ENCODE results near the gene NELFA. TPM values are rescaled to one million over a fixed set of nuclear protein-coding genes. Genes with fewer than 3 reads are reported as not detected.
A peak's percentile ranks its signal among the peaks of the same experiment; 100 is the strongest.
"Not testable (repeated sequence)": the region's sequence is repeated elsewhere in the genome, so short reads cannot be mapped to it uniquely, and the experiment has no call there.

Gene NELFA
- total and polyA plus RNA-seq, 8 donors: 13.6 to 30.9 (median 19.1) TPM

- ATAC-seq: peak; percentile 45 to 70 (median 57)
- intact Hi-C loops (cut with DNase I): no loop called here
- no peaks in the 10 kb centered on the region for H3K27me3 ChIP-seq
- TF ChIP-seq, protein P1, sequence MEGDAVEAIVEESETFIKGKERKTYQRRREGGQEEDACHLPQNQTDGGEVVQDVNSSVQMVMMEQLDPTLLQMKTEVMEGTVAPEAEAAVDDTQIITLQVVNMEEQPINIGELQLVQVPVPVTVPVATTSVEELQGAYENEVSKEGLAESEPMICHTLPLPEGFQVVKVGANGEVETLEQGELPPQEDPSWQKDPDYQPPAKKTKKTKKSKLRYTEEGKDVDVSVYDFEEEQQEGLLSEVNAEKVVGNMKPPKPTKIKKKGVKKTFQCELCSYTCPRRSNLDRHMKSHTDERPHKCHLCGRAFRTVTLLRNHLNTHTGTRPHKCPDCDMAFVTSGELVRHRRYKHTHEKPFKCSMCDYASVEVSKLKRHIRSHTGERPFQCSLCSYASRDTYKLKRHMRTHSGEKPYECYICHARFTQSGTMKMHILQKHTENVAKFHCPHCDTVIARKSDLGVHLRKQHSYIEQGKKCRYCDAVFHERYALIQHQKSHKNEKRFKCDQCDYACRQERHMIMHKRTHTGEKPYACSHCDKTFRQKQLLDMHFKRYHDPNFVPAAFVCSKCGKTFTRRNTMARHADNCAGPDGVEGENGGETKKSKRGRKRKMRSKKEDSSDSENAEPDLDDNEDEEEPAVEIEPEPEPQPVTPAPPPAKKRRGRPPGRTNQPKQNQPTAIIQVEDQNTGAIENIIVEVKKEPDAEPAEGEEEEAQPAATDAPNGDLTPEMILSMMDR (IDR thresholded peaks at IDR 0.05): no peak
- DNase-seq: no peak
- peaks cover 0 to 3% (median 0%) of the 10 kb centered on the region in 3 donors for H3K4me1 ChIP-seq
- no peak overlapping the region for H3K4me3 ChIP-seq
- FAIRE-seq: no peak
- no peaks in the 10 kb centered on the region for H3K36me3 ChIP-seq
- no peaks in the 10 kb centered on the region for H3K9me3 ChIP-seq
- 56 to 58% methylated on average over 7 of the region's 7 CpGs for WGBS, 2 donors
- peak overlapping the region in 2 of 4 donors; percentile 37 to 47 for H3K27ac ChIP-seq
Observed at GRCh38 chr4:1998296-1998695, 10.5 kb downstream of the NELFA start.

DNA sequence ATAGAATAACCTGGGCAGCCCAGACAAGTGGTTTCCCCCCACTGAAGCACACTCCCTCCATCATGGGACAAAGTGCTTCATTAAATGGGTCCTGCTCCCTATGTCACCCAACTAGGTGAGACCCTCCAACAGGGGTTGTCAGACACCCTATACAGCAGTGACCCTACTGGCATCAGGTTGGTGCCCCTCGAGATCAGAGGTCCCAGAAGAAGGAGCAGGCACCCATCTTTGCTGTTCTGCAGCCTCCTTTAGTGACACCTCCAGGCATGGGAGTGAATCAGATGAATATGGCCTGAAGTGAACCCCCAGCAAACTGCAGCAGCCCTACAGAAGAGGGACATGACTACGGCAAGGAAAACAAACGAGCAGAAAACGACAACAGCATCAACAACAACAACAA, 11.1 kb downstream of the NELFA start:
- H3K9me3 ChIP-seq: no peaks in the 10 kb centered on the region
- H3K4me1 ChIP-seq: peaks cover 0 to 3% (median 0%) of the 10 kb centered on the region in 3 donors
- no peak overlapping the region for H3K4me3 ChIP-seq
- ATAC-seq (no peak), FAIRE-seq (no peak), DNase-seq (no peak)
- no peaks in the 10 kb centered on the region for H3K36me3 ChIP-seq
- no peaks in the 10 kb centered on the region for H3K27me3 ChIP-seq
- intact Hi-C loops (cut with DNase I): no loop called here
- H3K27ac ChIP-seq: no peak overlapping the region
- TF ChIP-seq, protein P1 (IDR thresholded peaks at IDR 0.05): no peak
- 94% methylated on average over 4 of the region's 4 CpGs for WGBS, 2 donors

DNA sequence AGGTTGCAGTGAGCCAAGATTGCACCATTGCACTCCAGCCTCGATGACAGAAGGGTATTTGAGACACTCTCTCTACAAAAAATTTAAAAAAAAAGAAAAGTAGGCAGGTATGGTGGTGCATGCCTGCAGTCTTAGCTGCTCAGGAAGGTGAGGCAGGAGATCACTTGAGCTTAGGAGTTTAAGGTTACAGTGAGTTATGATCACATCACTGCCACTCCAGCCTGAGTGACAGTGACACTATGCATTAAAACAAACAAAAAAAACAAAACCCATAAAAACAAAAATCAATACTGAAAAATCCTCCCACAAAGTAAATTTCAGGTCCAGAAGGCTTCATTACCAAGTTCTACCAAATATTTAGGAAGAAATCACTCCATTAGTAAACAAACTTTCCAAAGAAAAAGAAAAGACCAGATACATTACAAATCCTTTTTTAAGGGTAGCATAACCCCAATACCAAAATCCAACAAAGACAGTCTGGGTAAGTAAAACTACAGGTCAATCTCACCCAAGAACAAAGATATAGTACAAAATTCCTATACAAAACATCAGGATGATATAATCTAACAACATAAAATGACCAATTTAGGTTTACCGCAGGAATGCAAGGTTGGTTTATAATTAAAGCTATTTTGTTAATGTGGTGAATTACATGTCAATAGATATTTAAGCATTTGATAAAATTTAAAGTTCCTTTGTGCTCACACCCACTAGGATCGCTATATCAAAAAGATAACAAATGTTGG, 11.7 kb downstream of the NELFA start:
- DNase-seq (no peak), ATAC-seq (no peak), FAIRE-seq (no peak)
- no peak overlapping the region for H3K4me3 ChIP-seq
- no peaks in the 10 kb centered on the region for H3K36me3 ChIP-seq
- TF ChIP-seq, protein P1 (IDR thresholded peaks at IDR 0.05): no peak
- intact Hi-C loops (cut with DNase I): no loop called here
- WGBS, 2 donors: 92 to 93% methylated on average over 3 of the region's 3 CpGs
- no peaks in the 10 kb centered on the region for H3K27me3 ChIP-seq
- H3K4me1 ChIP-seq: peaks cover 0 to 3% (median 0%) of the 10 kb centered on the region in 3 donors
- no peaks in the 10 kb centered on the region for H3K9me3 ChIP-seq
- H3K27ac ChIP-seq: no peak overlapping the region

- no peak overlapping the region for H3K4me3 ChIP-seq
- H3K4me1 ChIP-seq: peaks cover 0 to 3% (median 0%) of the 10 kb centered on the region in 3 donors
- TF ChIP-seq, protein P1 (IDR thresholded peaks at IDR 0.05): no peak
- WGBS, 2 donors: 93 to 95% methylated on average over 1 of the region's 1 CpG
- ATAC-seq (no peak), DNase-seq (no peak), FAIRE-seq (no peak)
- H3K36me3 ChIP-seq: peaks cover 0 to 2% (median 0%) of the 10 kb centered on the region in 3 donors
- intact Hi-C loops (cut with DNase I): no loop called here
- no peak overlapping the region for H3K27ac ChIP-seq
- H3K27me3 ChIP-seq: no peaks in the 10 kb centered on the region
- H3K9me3 ChIP-seq: no peaks in the 10 kb centered on the region
Observed at GRCh38 chr4:1994938-1995337, 13.8 kb downstream of the NELFA start.

- peak in 1 of 6 donors; percentile 35 for DNase-seq
- intact Hi-C loops (cut with DNase I); FAIRE-seq; H3K4me3 ChIP-seq; H3K9me3 ChIP-seq; H3K27ac ChIP-seq; H3K27me3 ChIP-seq; ATAC-seq; H3K4me1 ChIP-seq: not testable (repeated sequence)
- 97 to 98% methylated on average over 20 of the region's 20 CpGs for WGBS, 2 donors
- H3K36me3 ChIP-seq: peaks cover 0 to 12% (median 0%) of the 10 kb centered on the region in 3 donors
Observed at GRCh38 chr4:1993718-1994516, 14.9 kb downstream of the NELFA start.
